HG02623 (cell line): ENCODE data around the gene TMEM164.

ENCODE experiments used
- ATAC-seq: cut with Tn5 transposase; IDR thresholded peaks from one replicate; pipeline ENCODE4 v1.9.1; 2021; ENCODE audit warnings: moderate library complexity; ENCODE audit not compliant: unreplicated experiment

TMEM164 gene

GRCh38 chrX:110192516-110192915 is 189.6 kb downstream of the TMEM164 start:
- no peak for ATAC-seq

- ATAC-seq: no peak
Measured at GRCh38 chrX:110194977-110195376, 192.1 kb downstream of the TMEM164 start.

GRCh38 chrX:110201799-110202198 is 198.9 kb downstream of the TMEM164 start:
- ATAC-seq: no peak

GRCh38 chrX:110204986-110205385 is 202.1 kb downstream of the TMEM164 start:
- no peak for ATAC-seq

- ATAC-seq: no peak
Measured at GRCh38 chrX:110208092-110208491, 205.2 kb downstream of the TMEM164 start.

- ATAC-seq: no peak
Measured at GRCh38 chrX:110210417-110211139, 207.7 kb downstream of the TMEM164 start.

- ATAC-seq: no peak
Measured at GRCh38 chrX:110211340-110211739, 208.4 kb downstream of the TMEM164 start.

- ATAC-seq: no peak
Measured at GRCh38 chrX:110212299-110212698, 209.4 kb downstream of the TMEM164 start.

- no peak for ATAC-seq
Measured at GRCh38 chrX:110213183-110213582, 210.3 kb downstream of the TMEM164 start.

- ATAC-seq: no peak
Measured at GRCh38 chrX:110214684-110215083, 211.8 kb downstream of the TMEM164 start.

GRCh38 chrX:110215411-110215810 is 212.5 kb downstream of the TMEM164 start:
- ATAC-seq: no peak

- no peak for ATAC-seq
Measured at GRCh38 chrX:110216027-110216426, 213.1 kb downstream of the TMEM164 start.

- no peak for ATAC-seq
Measured at GRCh38 chrX:110218591-110218990, 215.7 kb downstream of the TMEM164 start.

GRCh38 chrX:110219920-110220319 is 217.0 kb downstream of the TMEM164 start:
- no peak for ATAC-seq

- ATAC-seq: no peak
Measured at GRCh38 chrX:110222497-110223257, 219.8 kb downstream of the TMEM164 start.

GRCh38 chrX:110224926-110225617 is 222.2 kb downstream of the TMEM164 start:
- no peak for ATAC-seq

- no peak for ATAC-seq
Measured at GRCh38 chrX:110226931-110227330, 224.0 kb downstream of the TMEM164 start.
